ENCODE data around the gene ARHGAP19.

DNA sequence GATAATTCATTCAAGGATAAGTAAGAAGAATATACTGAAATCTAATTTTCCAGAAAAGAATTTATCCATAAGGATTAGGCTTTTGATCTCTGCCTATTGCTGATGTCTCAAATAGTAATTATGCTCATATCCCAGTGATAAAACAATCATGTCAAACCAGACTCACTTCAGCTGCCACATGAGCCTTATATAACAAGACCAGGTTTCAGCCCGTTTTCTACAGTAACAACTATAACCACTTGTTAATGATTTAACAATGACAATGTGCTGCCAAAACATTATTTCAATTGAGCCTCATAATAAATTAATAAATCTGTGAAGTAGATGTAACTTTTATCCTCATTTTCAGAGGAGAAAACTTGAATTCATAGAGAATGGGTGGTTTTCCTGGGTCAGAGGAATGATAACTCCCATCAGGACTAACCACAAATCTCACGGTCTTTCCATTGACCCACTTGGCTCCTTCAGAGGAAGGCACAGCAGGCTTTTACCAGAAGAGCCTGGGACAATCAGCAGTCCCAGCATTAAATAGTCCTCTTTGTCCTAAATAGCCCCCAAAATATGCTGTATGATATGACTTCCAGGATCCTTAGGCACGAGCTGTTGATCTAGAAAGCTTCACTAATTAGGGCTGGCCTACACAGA, 64.2 kb downstream of the ARHGAP19 start:
- no peak for TF ChIP-seq ATF6 (CRISPR knock-in tag; IDR thresholded peaks at IDR 0.05)
- TF ChIP-seq ZNF707 (CRISPR knock-in tag; conservative IDR thresholded peaks at IDR 0.05), result no peak
- no peak for TF ChIP-seq CEBPZ (IDR thresholded peaks at IDR 0.05; ENCODE audit: borderline replicate concordance, low read depth, low read length)
- TF ChIP-seq SRF (CRISPR knock-in tag; IDR thresholded peaks at IDR 0.05), result no peak
- no peak for TF ChIP-seq HNRNPUL1 (IDR thresholded peaks at IDR 0.05; ENCODE audit: low read length)
- TF ChIP-seq ZEB2 (IDR thresholded peaks at IDR 0.05), result no peak
- TF ChIP-seq ELF1 (tag; IDR thresholded peaks at IDR 0.05), result no peak
- TF ChIP-seq POLR2G (IDR thresholded peaks at IDR 0.05; ENCODE audit: low read depth, low read length), result no peak
- no peak for TF ChIP-seq ZNF121 (CRISPR knock-in tag; conservative IDR thresholded peaks at IDR 0.05)
- TF ChIP-seq HMG20B (CRISPR knock-in tag; IDR thresholded peaks at IDR 0.05), result no peak
- no peak for TF ChIP-seq EP300 (IDR thresholded peaks at IDR 0.05; ENCODE audit: low read length)

Data from K562 (cell line).